Testis (tissue), 3 donors: ENCODE data around the gene ROR2. TPM values are rescaled to one million over a fixed set of nuclear protein-coding genes. Genes with fewer than 3 reads are reported as not detected.
A peak's percentile ranks its signal among the peaks of the same experiment; 100 is the strongest.

Source experiments
- DNase-seq: peaks from one replicate; pipeline ENCODE4 v3.0.0-alpha.2; 2019
- H3K27ac ChIP-seq, 2 donors: fragments of 200-600 bp; sonication (generic); one replicate each; pipeline ENCODE4 v1.5.1; 2019
- H3K27me3 ChIP-seq: fragments of 200-600 bp; sonication (generic); one replicate; pipeline ENCODE4 v1.5.1; 2019
- H3K36me3 ChIP-seq: fragments of 200-600 bp; sonication (generic); one replicate; pipeline ENCODE4 v1.5.1; 2017; ENCODE audit warnings: low read depth; ENCODE audit errors: missing control alignments
- H3K4me1 ChIP-seq: fragments of 200-600 bp; sonication (generic); one replicate; pipeline ENCODE4 v1.5.1; 2019
- H3K4me3 ChIP-seq, 2 donors: fragments of 200-600 bp; sonication (generic); one replicate each; pipeline ENCODE4 v1.5.1; 2017 to 2019
- H3K9me3 ChIP-seq: fragments of 200-600 bp; sonication (generic); one replicate; pipeline ENCODE4 v1.5.1; 2017
- CTCF ChIP-seq, 3 experiments: fragments of 450-650 bp in 2 of 3; fragments of 200-600 bp in 1 of 3; sonication (generic) in 1 of 3; IDR thresholded peaks; one replicate each; pipeline ENCODE4 v1.5.1; 2016 to 2019; ENCODE audit warnings: antibody characterized with exemption in 3 of 3, mild to moderate bottlenecking in 2 of 3, moderate library complexity in 1 of 3
- POLR2A ChIP-seq: fragments of 450-650 bp; IDR thresholded peaks from one replicate; pipeline ENCODE4 v1.6.1; 2017; ENCODE audit warnings: antibody characterized with exemption, mild to moderate bottlenecking, moderate library complexity
- WGBS, 2 donors: methylation state at CpG; one replicate each; pipeline ENCODE4 v1.1.5; 2018; 5-methylcytosine and 5-hydroxymethylcytosine counted together
- intact Hi-C: fragments of 100-400 bp; cut with DNase I; formaldehyde crosslinking; loops from one replicate; pipeline ENCODE4 v1.15.1; 2023; ENCODE audit warnings: low total_unique reads
- polyA plus RNA-seq: library from polyadenylated mRNA; stranded (reverse); fragments of 350-450 nt; fragmentation: Illumina TruSeq; extraction: RNeasy Lipid Tissue Mini Kit (QIAGEN cat#74804); gene quantifications from one replicate; pipeline ENCODE4 v1.2.3, GENCODE V29; 2014; ENCODE audit warnings: low read depth, low replicate concordance; ENCODE audit not compliant: insufficient read depth
- total RNA-seq, 2 donors: library from RNA; depleted of rRNA; stranded (reverse); fragments of >200 nt; gene quantifications; one replicate each; pipeline ENCODE4 v1.2.3, GENCODE V29; 2016

Gene ROR2
- total and polyA plus RNA-seq, 3 donors from 2014 or later = 11.5 to 16.5 (median 12.3) TPM

DNA sequence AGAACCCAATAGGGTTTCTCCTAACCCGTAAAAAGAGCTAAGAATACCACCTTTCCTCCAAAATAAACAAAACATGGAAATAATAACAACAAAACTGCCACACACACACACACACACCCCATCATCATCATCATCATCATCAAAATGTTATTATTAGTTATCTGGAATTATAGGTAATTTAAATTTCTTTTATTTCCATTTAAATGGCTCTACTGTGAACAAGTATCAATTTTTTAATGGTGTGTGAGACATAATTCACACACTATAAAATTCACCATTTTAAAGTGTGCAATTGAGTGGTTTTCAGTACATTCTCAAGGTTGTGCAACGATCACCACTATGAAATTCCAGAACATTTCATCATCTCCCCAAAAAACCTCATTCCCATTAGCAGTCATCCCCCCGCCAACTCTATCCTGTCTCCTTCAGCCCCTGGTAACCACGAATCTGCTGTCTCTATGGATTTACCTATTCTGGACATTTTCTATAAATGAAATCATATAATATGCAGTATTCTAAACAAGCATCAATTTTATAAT is 172.7 kb downstream of the ROR2 start:
- H3K9me3 ChIP-seq = no peaks in the 10 kb centered on the region
- H3K36me3 ChIP-seq = no peaks in the 10 kb centered on the region
- no peak for DNase-seq
- no peaks in the 10 kb centered on the region for H3K27me3 ChIP-seq
- no peak overlapping the region for H3K4me3 ChIP-seq
- 78% methylated on average over 4 of the region's 4 CpGs for WGBS, 2 donors
- H3K27ac ChIP-seq = no peak overlapping the region
- TF ChIP-seq CTCF (IDR thresholded peaks at IDR 0.05) (no peak), POLR2A (no peak)
- no peaks in the 10 kb centered on the region for H3K4me1 ChIP-seq
- intact Hi-C loops = no loop called here

DNA sequence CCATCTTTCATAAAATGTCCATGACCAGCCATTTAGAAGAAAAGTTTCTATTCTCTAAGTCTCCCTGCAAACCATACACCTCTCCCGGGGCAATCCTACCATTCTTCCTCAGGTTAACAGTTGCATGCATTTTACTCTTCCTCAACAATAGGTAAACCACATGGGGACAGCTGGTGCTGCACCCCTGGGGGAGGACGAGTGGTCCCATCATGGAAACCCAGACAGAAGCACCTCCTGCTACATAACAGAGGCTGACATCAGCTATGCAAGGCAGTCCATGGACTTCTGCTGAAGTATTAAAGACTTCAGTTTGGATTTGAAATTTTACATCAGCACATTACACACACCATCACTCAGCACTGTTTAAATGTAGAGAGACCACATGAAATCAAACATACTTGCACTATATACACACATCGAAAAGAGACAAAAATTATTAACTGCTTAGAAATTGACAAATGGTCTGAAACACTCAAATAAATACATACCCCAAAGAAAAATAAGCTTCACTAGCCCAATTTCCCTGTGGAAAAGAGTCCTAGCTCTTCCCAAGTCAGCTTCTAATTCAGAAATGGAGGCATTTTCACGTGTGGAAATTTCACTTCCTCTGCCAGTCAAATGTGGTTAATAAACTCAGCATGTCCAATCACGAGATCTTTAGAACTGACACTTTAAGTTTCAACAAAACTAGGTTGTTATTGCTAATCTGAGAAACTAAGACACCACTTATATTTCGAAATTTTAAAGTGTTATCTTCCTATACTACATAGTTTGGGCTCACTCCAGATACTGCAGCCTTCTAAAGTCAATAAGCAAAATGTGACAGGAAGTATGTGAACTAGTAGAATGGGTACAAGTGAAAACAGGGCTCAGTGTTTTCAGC is 173.4 kb downstream of the ROR2 start:
- no peak for DNase-seq
- no peaks in the 10 kb centered on the region for H3K4me1 ChIP-seq
- intact Hi-C loops = no loop called here

GRCh38 chr9:91775708-91776028 is 174.4 kb downstream of the ROR2 start:
- intact Hi-C loops = no loop called here
- TF ChIP-seq CTCF (IDR thresholded peaks at IDR 0.05) = no peak
- TF ChIP-seq POLR2A = no peak

More for the DNA sequence above, 173.4 kb downstream of the ROR2 start:
- no peak overlapping the region for H3K4me3 ChIP-seq
- 82 to 88% methylated on average over 6 of the region's 6 CpGs for WGBS, 2 donors
- H3K27ac ChIP-seq = no peak overlapping the region
- no peaks in the 10 kb centered on the region for H3K36me3 ChIP-seq
- no peaks in the 10 kb centered on the region for H3K27me3 ChIP-seq
- TF ChIP-seq POLR2A (no peak), CTCF (IDR thresholded peaks at IDR 0.05) (no peak)
- no peaks in the 10 kb centered on the region for H3K9me3 ChIP-seq

GRCh38 chr9:91775011-91775707 is 174.9 kb downstream of the ROR2 start:
- WGBS, 2 donors = 75 to 98% methylated on average over 4 to 9 of the region's 9 CpGs
- H3K27me3 ChIP-seq = no peaks in the 10 kb centered on the region
- intact Hi-C loops = no loop called here

More at GRCh38 chr9:91775708-91776028, 174.4 kb downstream of the ROR2 start:
- Histone ChIP-seq H3K27me3 (no peaks in the 10 kb centered on the region), H3K36me3 (no peaks in the 10 kb centered on the region), H3K4me1 (no peaks in the 10 kb centered on the region), H3K9me3 (no peaks in the 10 kb centered on the region), H3K4me3 (no peak overlapping the region), H3K27ac (no peak overlapping the region)
- no peak for DNase-seq
- WGBS, 2 donors = 46 to 47% methylated on average over 3 to 4 of the region's 4 CpGs

More at GRCh38 chr9:91775011-91775707, 174.9 kb downstream of the ROR2 start:
- Histone ChIP-seq H3K36me3 (no peaks in the 10 kb centered on the region), H3K9me3 (no peaks in the 10 kb centered on the region), H3K27ac (no peak overlapping the region), H3K4me1 (no peaks in the 10 kb centered on the region), H3K4me3 (no peak overlapping the region)
- peak; percentile 78 for DNase-seq
- no peak for TF ChIP-seq POLR2A
- peak; percentile 76 to 85 (median 83) for TF ChIP-seq CTCF (IDR thresholded peaks at IDR 0.05)
